ENCODE data around the gene ENOPH1.

Gene ENOPH1

DNA sequence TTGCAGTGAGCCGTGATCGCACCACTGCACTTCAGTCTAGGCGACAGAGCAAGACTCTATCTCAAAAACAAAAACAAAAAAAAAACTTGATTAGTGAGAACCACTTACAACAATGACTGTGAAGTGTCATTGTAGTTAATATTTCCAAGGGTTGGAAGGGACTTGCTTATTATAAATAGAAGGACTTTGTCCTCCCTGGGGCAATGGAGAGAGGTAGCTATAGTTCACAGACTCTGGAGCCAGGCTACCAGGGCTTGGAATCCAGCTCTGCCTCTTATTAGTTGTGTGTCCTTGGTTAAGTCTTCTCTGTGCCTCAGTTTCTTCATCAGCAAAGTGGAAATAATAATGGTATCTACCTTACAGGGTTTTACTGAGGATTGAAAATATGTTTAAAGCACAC, 79.8 kb downstream of the ENOPH1 start:
- no peak for DNase-seq
- ATAC-seq: no peak
